SK-N-SH (cell line): ENCODE data around the gene PPP6R2.

Source experiments
- CTCF ChIP-seq: fragments of 200-600 bp; sonication (generic); IDR thresholded peaks from 2 replicates; pipeline ENCODE4 v1.6.1; 2017; ENCODE audit warnings: antibody characterized with exemption, mild to moderate bottlenecking, moderate library complexity
- POLR2AphosphoS5 ChIP-seq: IDR thresholded peaks from 2 replicates; pipeline ENCODE4 v1.6.1; 2012; ENCODE audit warnings: low read depth, low read length
- REST ChIP-seq: IDR thresholded peaks from 2 replicates; pipeline ENCODE4 v1.6.1; 2012; ENCODE audit warnings: mild to moderate bottlenecking, low read depth, low read length, moderate library complexity
- SMC3 ChIP-seq: IDR thresholded peaks from 2 replicates; pipeline ENCODE4 v1.6.1; 2012; ENCODE audit warnings: low read depth, low read length, improper control_type of control experiment
- TAF1 ChIP-seq: IDR thresholded peaks from 2 replicates; pipeline ENCODE4 v1.6.1; 2012; ENCODE audit warnings: low read depth, mild to moderate bottlenecking, low read length, moderate library complexity, borderline replicate concordance

- TF ChIP-seq POLR2AphosphoS5 (no peak), REST (no peak), CTCF (no peak), SMC3 (no peak), TAF1 (no peak)
Observed at GRCh38 chr22:50376085-50376651, 33.0 kb downstream of the PPP6R2 start.
